NCI-H774 (cell line): Measurements from ENCODE around the gene PAXX.

Experiments
- DNase-seq: peaks from one replicate; lab custom pipeline; 2025; lab: John Stamatoyannopoulos, UW

PAXX gene

DNA sequence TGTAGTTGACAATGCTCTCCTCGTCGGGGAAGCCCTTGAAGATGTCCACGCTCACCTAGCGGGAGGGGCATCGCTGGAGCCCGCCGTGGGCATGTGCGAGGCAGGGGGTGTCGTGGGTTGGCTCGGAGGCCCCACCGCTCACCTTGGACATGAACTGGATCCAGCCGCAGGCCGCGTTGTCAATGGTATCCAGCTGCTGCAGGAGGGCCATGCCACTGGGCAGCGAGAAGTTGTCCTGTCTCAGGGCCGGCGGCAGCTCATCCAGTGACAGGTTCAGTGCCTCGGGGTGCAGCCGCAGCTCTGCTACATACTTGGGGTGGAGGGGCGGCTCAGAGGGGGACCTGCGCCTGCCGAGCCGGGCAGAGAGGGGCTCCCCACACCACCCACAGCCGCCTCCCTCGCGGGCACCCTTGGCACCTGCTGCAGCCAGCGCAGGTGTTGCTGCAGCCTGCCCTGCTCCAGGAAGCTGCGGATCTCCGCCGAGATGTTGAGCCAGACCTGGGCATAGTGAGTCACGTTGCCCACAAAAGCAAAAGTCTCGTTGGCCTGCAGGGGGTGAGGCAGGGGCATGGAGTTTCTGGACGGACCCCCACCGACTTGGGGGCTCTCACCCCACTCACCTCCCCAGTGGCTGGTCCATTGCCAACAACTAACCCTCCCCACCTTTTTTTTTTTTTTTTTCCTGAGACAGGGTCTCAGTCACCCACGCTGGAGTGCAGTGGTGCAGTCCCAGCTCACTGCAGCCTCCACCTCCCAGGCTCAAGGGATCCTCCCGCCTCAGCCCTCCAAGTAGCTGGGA is 26.7 kb downstream of the PAXX start:
- DNase-seq, result no peak

DNA sequence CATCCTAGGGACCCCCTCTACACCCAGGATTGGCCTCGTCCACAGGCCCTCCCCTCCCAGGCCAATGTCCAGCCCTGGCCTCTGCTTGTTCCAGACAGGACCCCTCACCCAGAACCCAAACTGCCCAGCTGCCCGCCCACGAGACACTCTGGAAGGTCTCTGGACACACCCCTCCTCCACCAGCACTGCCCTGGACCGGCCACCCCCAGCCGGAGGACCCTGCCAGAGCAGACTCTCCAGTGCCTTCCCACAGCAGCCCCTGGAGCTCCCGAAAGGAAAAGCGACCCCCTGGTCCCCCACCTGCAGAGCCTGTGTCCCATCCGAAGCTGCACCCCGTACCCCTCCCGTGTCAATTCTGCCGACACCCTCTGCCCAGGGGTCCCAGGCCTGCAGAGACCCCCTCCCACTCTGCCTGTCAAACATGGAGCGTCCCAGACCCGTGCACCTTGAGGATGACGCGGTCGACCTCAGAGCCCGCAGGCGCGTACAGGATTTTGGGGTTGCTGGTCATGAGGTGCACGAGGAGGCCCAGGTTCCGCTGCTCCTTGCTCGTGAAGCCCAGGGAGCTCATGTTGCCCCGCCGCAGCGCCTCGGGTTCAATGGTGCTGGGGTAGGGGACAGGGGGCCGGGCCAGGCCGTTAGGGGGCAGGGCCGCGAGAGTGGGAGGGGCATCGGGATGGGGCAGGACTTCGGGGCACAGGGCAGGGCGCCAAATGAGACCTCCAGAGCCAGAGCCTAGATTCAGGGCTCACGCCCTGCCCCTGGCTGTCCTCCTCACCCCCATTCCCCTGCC is 27.9 kb downstream of the PAXX start:
- DNase-seq, result no peak

GRCh38 chr9:137020771-137021567 is 28.7 kb downstream of the PAXX start:
- no peak for DNase-seq

- no peak for DNase-seq
Observed at GRCh38 chr9:137021568-137021978, 29.4 kb downstream of the PAXX start.

- DNase-seq, result peak; percentile 85
Observed at GRCh38 chr9:137021979-137022661, 29.9 kb downstream of the PAXX start.

DNA sequence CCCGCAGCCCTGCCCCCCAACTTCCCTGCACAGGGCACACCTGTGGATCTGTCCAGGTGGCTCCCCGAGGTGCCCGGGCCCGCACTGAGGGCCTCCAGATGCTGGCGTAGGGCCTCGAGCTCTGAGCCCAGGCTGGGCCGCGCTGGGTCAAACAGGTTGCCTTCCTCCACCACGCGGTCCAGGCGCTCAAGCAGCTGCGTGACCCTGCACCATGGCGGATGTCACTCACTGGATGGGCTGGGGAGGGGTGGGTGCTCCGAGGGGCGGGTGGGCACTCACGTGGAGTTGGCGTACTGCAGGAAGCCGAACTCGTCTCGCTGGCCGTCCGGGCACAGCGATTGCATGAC is 30.4 kb downstream of the PAXX start:
- DNase-seq, result no peak

GRCh38 chr9:137023157-137023556 is 30.9 kb downstream of the PAXX start:
- no peak for DNase-seq

- DNase-seq, result no peak
Observed at GRCh38 chr9:137023583-137023991, 31.4 kb downstream of the PAXX start.

- DNase-seq, result peak; percentile 80
Observed at GRCh38 chr9:137025517-137025966, 33.3 kb downstream of the PAXX start.

- DNase-seq, result no peak
Observed at GRCh38 chr9:137026384-137026783, 34.2 kb downstream of the PAXX start.

GRCh38 chr9:137026828-137027227 is 34.6 kb downstream of the PAXX start:
- DNase-seq, result no peak

DNA sequence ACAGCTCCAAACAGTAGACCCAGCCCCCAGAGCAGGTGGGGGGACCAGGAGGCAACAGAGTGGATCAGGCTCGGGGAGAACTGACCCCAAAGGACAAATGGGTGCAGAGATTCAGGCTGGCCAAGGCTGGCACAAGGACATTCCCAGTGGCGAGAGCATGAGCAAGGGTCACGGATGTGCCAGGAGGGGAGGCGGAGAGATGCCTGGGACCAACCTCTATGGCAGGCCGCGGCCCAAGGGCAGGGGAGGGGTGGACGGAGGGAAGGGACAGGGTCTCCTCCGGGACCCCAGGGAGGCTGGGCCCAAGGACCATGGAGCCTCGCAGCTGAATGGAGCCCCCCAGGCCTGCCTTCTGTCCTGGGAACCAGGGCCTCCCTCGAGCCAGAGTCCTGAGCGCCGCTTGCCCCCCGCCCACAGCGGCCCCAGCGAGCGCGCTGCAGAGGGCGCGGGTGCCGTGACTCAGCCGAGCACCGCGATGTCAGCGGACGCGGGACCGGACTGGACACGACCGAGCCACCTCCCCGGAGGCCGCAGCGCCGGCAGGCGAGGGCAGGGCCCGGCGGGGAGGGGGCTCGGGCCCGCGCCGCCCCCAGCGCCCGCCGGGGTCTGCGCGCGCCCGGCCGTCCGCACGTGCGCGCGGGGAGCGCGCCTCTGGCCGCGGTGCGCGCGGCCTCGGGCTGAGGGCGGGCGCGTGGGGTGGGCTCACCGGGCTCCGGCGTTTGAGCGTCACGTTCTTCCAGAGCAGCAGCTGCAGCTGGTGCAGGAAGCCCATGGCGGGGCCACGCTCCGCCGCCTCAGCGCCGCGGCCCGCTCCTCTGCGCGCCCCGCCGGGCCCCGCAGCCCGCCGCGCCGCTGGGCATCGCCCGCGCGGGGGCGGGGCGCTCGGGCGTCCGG is 35.4 kb downstream of the PAXX start, which contains the start of gene ABCA2:
ABCA2 (minus strand) TSS at position 869 of the 894 bp plus-strand sequence; CDS start at position 772, 97 bp downstream.
- DNase-seq, result no peak

DNA sequence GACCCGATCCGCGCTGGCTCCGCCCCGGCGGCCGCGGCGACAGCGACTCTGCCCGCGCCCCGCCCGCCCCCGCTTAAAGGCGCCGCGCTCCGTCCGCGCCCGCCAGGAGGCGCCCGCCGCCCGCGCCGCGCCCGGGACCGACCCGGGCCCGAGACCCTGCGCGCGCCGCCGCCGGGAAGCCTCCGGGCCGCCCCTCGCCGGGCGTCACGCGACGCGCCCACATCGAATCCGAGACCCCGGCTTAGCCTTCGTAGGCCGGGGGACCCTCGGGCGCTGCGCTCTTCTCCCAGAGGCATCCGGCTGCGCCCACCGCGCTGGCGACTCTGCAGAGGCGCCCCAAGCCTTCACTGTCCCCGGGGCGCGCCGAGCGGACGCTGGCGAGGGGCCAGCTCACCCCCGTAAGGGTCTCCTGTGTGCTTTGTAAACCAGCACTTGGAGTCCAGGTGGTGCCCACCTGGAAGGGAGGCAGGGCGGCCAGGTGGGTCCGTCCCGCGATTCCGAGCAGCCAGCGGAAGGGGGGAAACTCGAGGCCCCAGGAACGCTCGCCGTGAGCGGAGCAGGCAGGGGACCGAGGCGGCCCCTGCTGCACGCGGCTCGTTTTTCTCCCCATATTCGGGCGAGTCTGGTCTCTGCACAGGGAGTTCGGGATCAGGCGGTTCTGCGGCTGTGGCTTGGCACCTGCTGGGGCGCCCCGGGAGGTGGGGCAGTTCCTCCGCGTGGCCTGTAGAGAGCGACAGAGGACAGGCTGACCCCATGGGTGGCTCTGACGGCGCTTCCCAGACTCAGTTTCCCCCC is 36.2 kb downstream of the PAXX start:
- peak; percentile 69 for DNase-seq

GRCh38 chr9:137029058-137029936 is 37.1 kb downstream of the PAXX start:
- peak; percentile 38 for DNase-seq

DNA sequence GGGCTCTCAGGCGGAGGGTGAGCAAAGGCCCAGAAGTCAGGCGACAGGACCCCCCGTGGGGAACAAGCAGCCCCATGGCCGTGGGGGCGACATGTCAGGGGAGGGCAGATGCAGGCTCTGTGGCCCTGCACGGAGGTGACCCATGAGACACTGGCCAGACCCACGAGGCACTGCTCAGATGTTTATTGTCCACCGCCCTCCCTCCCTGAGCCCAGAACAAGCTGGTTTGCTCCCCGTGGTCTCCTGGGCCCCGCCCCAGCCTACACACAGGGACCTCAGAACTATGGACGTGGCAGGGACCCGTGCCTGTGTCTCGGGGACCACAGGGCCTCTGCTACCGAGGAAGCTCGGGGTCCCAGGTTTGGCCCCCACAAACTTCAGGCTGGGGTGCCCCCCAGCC is 37.8 kb downstream of the PAXX start:
- DNase-seq, result no peak

DNA sequence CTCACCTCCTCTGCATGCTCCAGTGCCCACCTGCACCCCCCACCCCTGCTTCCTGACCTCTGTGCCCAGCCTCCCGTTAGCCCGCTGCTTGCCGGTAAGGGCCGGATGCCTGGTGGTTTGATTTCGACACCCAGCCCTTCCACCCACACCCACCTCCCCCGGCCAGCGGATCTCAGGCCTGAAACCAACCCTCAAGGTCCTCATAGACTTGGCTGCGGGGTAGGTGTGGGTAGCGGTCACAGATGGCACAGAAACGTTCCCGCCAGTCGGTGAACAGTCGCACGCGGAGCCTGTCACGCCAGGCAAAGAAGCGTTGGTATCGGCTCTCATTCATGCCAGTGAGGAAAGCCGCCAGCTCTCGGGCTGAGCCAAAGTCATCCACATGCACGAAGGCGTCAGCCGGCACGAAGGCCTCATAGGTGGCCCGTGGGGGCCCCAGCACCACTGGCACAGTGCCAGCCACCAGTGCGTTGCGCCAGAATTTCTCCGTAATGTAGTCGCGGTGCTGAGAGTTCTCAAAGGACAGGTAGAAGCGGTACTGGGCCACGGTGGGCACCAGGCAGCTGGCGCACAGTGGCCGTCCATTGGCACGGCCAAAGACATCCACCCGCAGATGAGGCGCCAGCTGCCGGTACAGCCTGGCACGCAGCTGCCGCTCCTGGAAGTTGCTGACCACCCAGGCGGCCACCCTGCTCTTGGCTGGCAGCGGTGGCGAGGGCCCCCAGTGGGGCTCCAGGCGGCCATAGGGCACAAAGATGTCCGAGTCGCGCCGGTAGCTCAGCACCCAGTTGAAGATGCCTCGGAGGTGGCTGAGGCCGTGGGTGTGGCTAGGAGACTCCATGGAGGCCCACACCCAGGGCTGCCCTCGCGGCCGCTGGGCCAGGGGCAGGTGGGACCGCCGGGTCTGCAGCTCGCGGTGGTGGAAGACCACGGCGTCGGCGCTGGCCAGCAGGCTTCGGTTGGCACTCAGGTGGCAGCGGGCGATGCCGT is 38.6 kb downstream of the PAXX start:
- DNase-seq, result no peak

DNA sequence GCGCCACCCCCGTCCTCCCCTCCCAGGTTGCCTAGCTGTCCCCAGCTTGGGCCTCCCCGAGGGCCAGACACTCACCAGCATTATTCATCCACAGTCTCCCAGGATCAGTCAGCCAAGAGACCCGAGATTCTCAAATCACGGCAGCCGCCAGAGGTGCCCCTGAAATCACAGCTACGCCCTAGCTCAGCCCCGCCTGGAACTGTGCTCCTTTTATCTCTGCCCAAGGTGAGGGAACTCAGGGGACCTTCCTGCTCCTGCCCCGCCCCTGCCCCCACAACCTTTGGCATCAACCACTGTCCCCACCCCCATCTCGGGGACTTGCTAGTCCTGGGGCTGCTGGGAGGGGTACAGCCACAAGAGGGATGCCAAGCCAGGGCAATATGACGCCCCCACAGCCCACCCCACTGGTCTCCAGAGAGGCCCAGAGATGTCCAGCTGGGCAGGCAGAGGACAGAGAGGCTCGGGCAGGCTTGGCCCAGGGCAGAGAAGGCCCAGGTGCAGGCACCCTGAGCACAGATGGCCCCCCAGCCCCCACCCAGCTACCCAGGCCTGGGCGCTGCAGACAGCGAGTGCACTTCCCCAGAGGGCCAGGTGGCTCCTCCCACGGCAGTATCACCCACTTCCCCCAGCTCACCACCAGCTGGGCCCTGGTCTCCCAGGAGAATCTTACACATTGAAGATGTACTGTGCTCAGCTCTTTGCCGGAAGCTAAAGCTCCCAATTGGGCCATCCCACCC is 39.9 kb downstream of the PAXX start, which contains the start of gene FUT7:
FUT7 (minus strand) TSS at position 185 of the 737 bp plus-strand sequence; CDS start at position 88, 97 bp downstream.
- DNase-seq, result no peak
